Fibroblast of lung (primary cell): ENCODE measurements around the gene JARID2.

Experiments
- CTCF ChIP-seq, 2 donors: IDR thresholded peaks in 1 of 2; conservative IDR thresholded peaks in 1 of 2; 1 replicate in 1 of 2; 2 replicates in 1 of 2; pipeline ENCODE4 v1.5.1; 2011 to 2012; ENCODE audit warnings: low read length in 2 of 2, control low read depth in 1 of 2, inconsistent platforms in 1 of 2, low read depth in 1 of 2, mild to moderate bottlenecking in 1 of 2
- EZH2 ChIP-seq: IDR thresholded peaks from 2 replicates; pipeline ENCODE4 v1.5.1; 2012; ENCODE audit warnings: low read length, control low read depth, mild to moderate bottlenecking; ENCODE audit errors: missing control alignments

DNA sequence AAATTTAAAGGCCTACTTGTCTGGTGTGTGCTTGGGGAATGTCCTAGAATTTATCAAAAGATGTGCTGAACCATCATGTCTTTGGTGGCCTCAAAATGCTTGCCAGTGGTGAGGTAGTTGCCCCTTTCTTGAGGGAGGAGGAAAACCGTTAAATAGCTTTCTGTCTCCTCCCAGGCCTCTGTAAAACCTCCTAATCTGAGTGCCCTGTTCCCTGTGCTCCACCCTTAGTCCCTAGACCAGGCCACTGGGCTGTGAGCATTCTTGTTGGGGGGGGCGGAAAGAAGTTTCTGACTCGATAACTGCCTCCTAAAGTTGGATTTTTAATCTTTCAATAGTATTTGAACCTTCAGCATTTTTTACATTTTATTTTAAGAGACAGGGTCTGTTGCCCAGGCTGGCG is 23.1 kb downstream of the JARID2 start:
- TF ChIP-seq CTCF (conservative IDR thresholded peaks at IDR 0.05 in 1 of 2, IDR thresholded peaks at IDR 0.05 in 1 of 2; ENCODE audit: low read depth in 1 of 2, low read length in 2 of 2) (no peak), EZH2 (no peak)
